K562 (cell line): ENCODE measurements around the gene THAP9. TPM values are rescaled to one million over a fixed set of nuclear protein-coding genes. Genes with fewer than 3 reads are reported as not detected.

Experiments used
- ATAC-seq: fragments of 200-7000 bp; cut with Tn5 transposase; 3 replicates; pipeline ENCODE4 v1.9.1; 2020; ENCODE audit warnings: moderate library complexity
- BruUV-seq: library from RNA; stranded (reverse); fragments of 400-500 nt; replicated peaks from 2 replicates; lab custom pipeline; 2021; lab: Mats Ljungman, UMichigan
- CTCF ChIA-PET: fragments of 300-600 bp; formaldehyde crosslinking; extraction: SDS; loops from one replicate; lab custom pipeline; 2021; ENCODE audit warnings: low intra/inter-chr PET ratio; lab: Yijun Ruan, JAX
- POLR2A ChIA-PET: fragments of 300-600, 350-650 bp; sonication (Branson Sonifier 250); formaldehyde crosslinking; extraction: SDS; loops from one replicate; lab custom pipeline; 2021; ENCODE audit warnings: antibody characterized with exemption, inconsistent platforms; lab: Yijun Ruan, JAX
- DNase-seq, 4 experiments: peaks; one replicate each; pipeline versions ENCODE4 v3.0.0 to v3.0.0-alpha.2; 2011 to 2018; ENCODE audit warnings: low spot score in 3 of 4, mixed read lengths in 3 of 4; ENCODE audit errors: extremely low read depth in 1 of 4
- FAIRE-seq: peaks from 2 replicates; lab custom pipeline; 2011; peaks lifted over from hg19 to GRCh38; lab: Jason Lieb, UNC
- H2AFZ ChIP-seq: 2 replicates; pipeline ENCODE4 v1.6.0; 2011; ENCODE audit warnings: low read depth, low read length, control low read depth, inconsistent platforms
- H3K27ac ChIP-seq: fragments of 200-600 bp; 3 replicates; pipeline ENCODE4 v1.8.0; 2011; ENCODE audit warnings: low read depth, mild to moderate bottlenecking, control low read depth, inconsistent platforms, low read length, moderate library complexity, mixed read lengths; ENCODE audit errors: extremely low read depth
- H3K27me3 ChIP-seq, 2 experiments: fragments of 300-600 bp in 1 of 2; 2 replicates in 1 of 2; 3 replicates in 1 of 2; pipeline versions ENCODE4 v1.6.0 to v1.8.0; 2011; ENCODE audit warnings: inconsistent platforms in 2 of 2, low read length in 2 of 2, mild to moderate bottlenecking in 1 of 2, mixed read lengths in 1 of 2, moderate library complexity in 1 of 2; ENCODE audit not compliant: control insufficient read depth in 2 of 2, insufficient read depth in 2 of 2
- H3K36me3 ChIP-seq: fragments of 300-600 bp; 3 replicates; pipeline ENCODE4 v1.8.0; 2011; ENCODE audit warnings: mild to moderate bottlenecking, low read length, inconsistent platforms; ENCODE audit not compliant: control insufficient read depth, insufficient read depth
- H3K4me1 ChIP-seq, 2 experiments: fragments of 200-600 bp in 1 of 2; replicated peaks in 1 of 2; 2 replicates in 1 of 2; 3 replicates in 1 of 2; pipeline versions ENCODE4 v1.5.1 to v1.8.0; 2011; ENCODE audit warnings: inconsistent platforms in 2 of 2, low read length in 2 of 2, mild to moderate bottlenecking in 1 of 2, mixed read lengths in 1 of 2, moderate library complexity in 1 of 2; ENCODE audit not compliant: control insufficient read depth in 2 of 2, insufficient read depth in 2 of 2
- H3K4me2 ChIP-seq: 2 replicates; pipeline ENCODE4 v1.6.1; 2011; ENCODE audit warnings: low read length, control low read depth, inconsistent platforms, mixed read lengths; ENCODE audit not compliant: insufficient read depth
- H3K4me3 ChIP-seq: fragments of 200-600 bp; sonication (generic), shearing (Covaris generic); 2 replicates; pipeline ENCODE4 v1.5.1; 2016; ENCODE audit warnings: control low read depth, inconsistent platforms
- H3K79me2 ChIP-seq: fragments of 200-600 bp; 3 replicates; pipeline ENCODE4 v1.8.0; 2011; ENCODE audit warnings: low read length, inconsistent platforms; ENCODE audit not compliant: control insufficient read depth, insufficient read depth
- H3K9ac ChIP-seq, 2 experiments: 2 replicates each; pipeline versions ENCODE4 v1.6.0 to v1.6.1; 2011; ENCODE audit warnings: low read depth in 2 of 2, low read length in 2 of 2, control low read depth in 1 of 2, inconsistent platforms in 1 of 2, mild to moderate bottlenecking in 1 of 2, mixed read lengths in 1 of 2; ENCODE audit not compliant: insufficient read depth in 1 of 2
- H3K9me1 ChIP-seq: one replicate; pipeline ENCODE4 v1.6.0; 2011; ENCODE audit warnings: inconsistent platforms, mild to moderate bottlenecking, low read length, moderate library complexity; ENCODE audit not compliant: control insufficient read depth, insufficient read depth
- H3K9me3 ChIP-seq: replicated peaks from 2 replicates; pipeline ENCODE4 v1.5.1; 2011; ENCODE audit warnings: low read depth, low read length, inconsistent platforms; ENCODE audit not compliant: control insufficient read depth, insufficient read depth
- H4K20me1 ChIP-seq: replicated peaks from 2 replicates; pipeline ENCODE4 v1.6.1; 2011; ENCODE audit warnings: low read length, inconsistent platforms, mixed read lengths; ENCODE audit not compliant: control insufficient read depth, insufficient read depth
- FIP1L1 ChIP-seq: fragments of 200-400 bp; formaldehyde crosslinking; IDR thresholded peaks from 2 replicates; pipeline ENCODE4 v1.6.1; 2018; ENCODE audit warnings: mild to moderate bottlenecking, low read depth, low read length; ENCODE audit not compliant: poor library complexity, severe bottlenecking
- FOXJ2 ChIP-seq: fragments of 200-800 bp; sonication (Bioruptor generic); IDR thresholded peaks from 2 replicates; pipeline ENCODE4 v1.6.1; 2016; ENCODE audit warnings: missing genetic modification characterization, missing compliant biosample characterization
- HDAC3 ChIP-seq: fragments of 450-650 bp; IDR thresholded peaks from 2 replicates; pipeline ENCODE4 v1.6.1; 2018; ENCODE audit warnings: borderline replicate concordance, mild to moderate bottlenecking, moderate library complexity; ENCODE audit not compliant: partially characterized antibody
- NFATC3 ChIP-seq: fragments of 450-650 bp; IDR thresholded peaks from 2 replicates; pipeline ENCODE4 v1.6.1; 2017; ENCODE audit warnings: mild to moderate bottlenecking
- POLR2AphosphoS2 ChIP-seq: IDR thresholded peaks from 2 replicates; pipeline ENCODE4 v1.6.1; 2012; ENCODE audit warnings: low read length, improper control_type of control experiment
- TEAD4 ChIP-seq, 2 experiments: sonication (generic) in 1 of 2; formaldehyde crosslinking in 1 of 2; IDR thresholded peaks; 2 replicates each; pipeline versions ENCODE4 v1.6.1 to v1.8.0; 2012 to 2022; ENCODE audit warnings: borderline replicate concordance in 1 of 2, inconsistent platforms in 1 of 2, low read length in 1 of 2, mild to moderate bottlenecking in 1 of 2, missing genetic modification reagents in 1 of 2
- ZNF3 ChIP-seq: fragments of 250-450 bp; sonication (Bioruptor Pico); IDR thresholded peaks from 2 replicates; pipeline ENCODE4 v1.5.0; 2021; ENCODE audit warnings: mild to moderate bottlenecking, moderate library complexity
- ZNF766 ChIP-seq: fragments of 200-800 bp; sonication (Bioruptor generic); conservative IDR thresholded peaks from 2 replicates; pipeline ENCODE4 v1.6.1; 2016; ENCODE audit warnings: missing genetic modification characterization, missing compliant biosample characterization
- WGBS: fragments of 100-300 bp; shearing (Covaris generic); methylation state at CpG from one replicate; pipeline ENCODE4 v1.1.6; 2016; ENCODE audit warnings: low coverage, mixed read lengths; ENCODE audit not compliant: insufficient coverage; ENCODE audit errors: missing lambda C conversion rate; 5-methylcytosine and 5-hydroxymethylcytosine counted together
- in situ Hi-C: fragments of 300-500 bp; cut with MboI; formaldehyde crosslinking; loops from 4 replicates; pipeline ENCODE4 v1.15.0; 2018; ENCODE audit warnings: inconsistent platforms, mixed read lengths
- intact Hi-C: fragments of 100-400 bp; cut with micrococcal nuclease; formaldehyde crosslinking; loops from 2 replicates; pipeline ENCODE4 v1.14.2; 2022
- polyA plus RNA-seq, 8 experiments: library from polyadenylated mRNA; depleted of rRNA in 4 of 8; stranded (reverse) in 5 of 8; unstranded in 3 of 8; fragments of >200 nt; fragmentation: Nextera tagmentation in 2 of 8; fragmentation: Illumina TruSeq in 1 of 8; extraction: Ambion mirVana in 2 of 8; extraction: Trizol in 1 of 8; gene quantifications; 2 replicates each; pipeline versions ENCODE4 v1.2.1 to v1.2.3, GENCODE V29; 2011 to 2014; ENCODE audit warnings: inconsistent platforms in 1 of 8, missing spikeins in 1 of 8
- total RNA-seq, 7 experiments: library from RNA; depleted of rRNA in 6 of 7; stranded (reverse); fragments of >200 nt in 6 of 7; fragmentation: Illumina TruSeq in 2 of 7; extraction: Trizol in 2 of 7; gene quantifications; 2 replicates each; pipeline versions ENCODE4 v1.2.1 to v1.2.3, GENCODE V29; 2011 to 2021; ENCODE audit warnings: low replicate concordance in 1 of 7
- TF ChIP-seq, protein P1 (sequence below): fragments of 250-450 bp; sonication (Bioruptor Pico); IDR thresholded peaks from 2 replicates; pipeline ENCODE4 v1.4.0; 2020; ENCODE audit warnings: mild to moderate bottlenecking, moderate library complexity, borderline replicate concordance
- TF ChIP-seq, protein P2 (sequence below): sonication (generic); IDR thresholded peaks from 2 replicates; pipeline ENCODE4 v1.6.1; 2016

Gene THAP9
- total and polyA plus RNA-seq, 9 of the 15 experiments (the other 6 are each of a cell fraction or from before 2014, with no cell fraction given): 3.4 to 7.0 (median 5.4) TPM

DNA sequence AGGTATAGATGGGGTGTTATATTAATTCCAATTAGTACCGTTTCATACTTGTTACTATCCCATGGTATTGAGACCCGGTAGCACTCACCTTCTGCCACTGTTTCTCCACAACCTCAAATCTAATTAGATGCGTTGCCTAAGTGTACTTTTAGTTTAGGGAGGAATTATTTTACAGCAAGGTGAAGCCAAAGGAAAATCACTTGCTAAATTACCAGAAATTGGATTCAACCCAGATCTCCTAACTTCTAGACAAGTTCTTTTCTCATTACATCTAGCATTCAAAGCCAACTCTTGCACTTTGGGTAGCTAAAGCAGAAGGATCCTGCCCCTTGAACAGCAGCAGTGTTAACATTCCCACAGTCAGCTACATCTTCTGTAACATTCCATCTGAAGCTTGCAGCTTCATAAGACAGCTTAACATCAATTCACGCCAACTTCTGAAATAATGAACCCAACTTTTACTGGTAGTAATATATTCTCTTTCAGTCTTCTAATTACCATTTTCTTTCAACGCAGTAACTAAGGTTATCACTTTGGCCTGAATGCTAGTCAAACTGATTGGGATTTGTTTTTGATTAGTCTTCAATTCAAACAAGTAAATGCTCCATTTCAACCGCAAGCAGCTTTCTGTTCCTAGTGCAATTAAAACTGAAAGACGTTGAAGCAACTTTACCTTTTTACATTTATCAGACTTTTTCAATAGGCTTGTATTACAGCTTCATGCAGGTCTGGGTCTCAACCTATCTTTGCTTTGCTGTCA lies 8.6 kb upstream of the THAP9 start:
- ChIA-PET POLR2A (interaction anchor here (0.7 to 3.9 kb wide), 5 partner anchors 8 to 326 kb away, joined by 3 to 39 read pairs (median 3); partner anchors contain the start of genes COPS4 and THAP9), CTCF (no interaction called here)
- DNase-seq (no peak), FAIRE-seq (peak; percentile 23), ATAC-seq (peak; percentile 11)
- H2AFZ ChIP-seq: peak overlapping the region; percentile 95
- H3K27ac ChIP-seq: peak overlapping the region; percentile 97
- H3K4me3 ChIP-seq: peak overlapping the region; percentile 96
- BruUV-seq: no TSS peak
- no peaks in the 10 kb centered on the region for H3K27me3 ChIP-seq
- H3K9me1 ChIP-seq: no peaks in the 10 kb centered on the region
- peak overlapping the region; percentile 92 for H3K4me2 ChIP-seq
- H3K79me2 ChIP-seq: peaks cover 78% of the 10 kb centered on the region
- H3K9me3 ChIP-seq: no peaks in the 10 kb centered on the region
- intact Hi-C loops: no loop called here
- H4K20me1 ChIP-seq: 0 out of 2 replicates have a peak, but pooled peaks cover 2% of the 10 kb centered on the region
- TF ChIP-seq, protein P1, sequence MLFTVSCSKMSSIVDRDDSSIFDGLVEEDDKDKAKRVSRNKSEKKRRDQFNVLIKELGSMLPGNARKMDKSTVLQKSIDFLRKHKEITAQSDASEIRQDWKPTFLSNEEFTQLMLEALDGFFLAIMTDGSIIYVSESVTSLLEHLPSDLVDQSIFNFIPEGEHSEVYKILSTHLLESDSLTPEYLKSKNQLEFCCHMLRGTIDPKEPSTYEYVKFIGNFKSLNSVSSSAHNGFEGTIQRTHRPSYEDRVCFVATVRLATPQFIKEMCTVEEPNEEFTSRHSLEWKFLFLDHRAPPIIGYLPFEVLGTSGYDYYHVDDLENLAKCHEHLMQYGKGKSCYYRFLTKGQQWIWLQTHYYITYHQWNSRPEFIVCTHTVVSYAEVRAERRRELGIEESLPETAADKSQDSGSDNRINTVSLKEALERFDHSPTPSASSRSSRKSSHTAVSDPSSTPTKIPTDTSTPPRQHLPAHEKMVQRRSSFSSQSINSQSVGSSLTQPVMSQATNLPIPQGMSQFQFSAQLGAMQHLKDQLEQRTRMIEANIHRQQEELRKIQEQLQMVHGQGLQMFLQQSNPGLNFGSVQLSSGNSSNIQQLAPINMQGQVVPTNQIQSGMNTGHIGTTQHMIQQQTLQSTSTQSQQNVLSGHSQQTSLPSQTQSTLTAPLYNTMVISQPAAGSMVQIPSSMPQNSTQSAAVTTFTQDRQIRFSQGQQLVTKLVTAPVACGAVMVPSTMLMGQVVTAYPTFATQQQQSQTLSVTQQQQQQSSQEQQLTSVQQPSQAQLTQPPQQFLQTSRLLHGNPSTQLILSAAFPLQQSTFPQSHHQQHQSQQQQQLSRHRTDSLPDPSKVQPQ: no peak
- TF ChIP-seq FOXJ2 (0 out of 2 replicates have a peak, but pooled peaks have one; percentile 23), NFATC3 (peak; percentile 55; the same call in 1 of the 2 replicates), TEAD4 (IDR thresholded peaks at IDR 0.05; ENCODE audit: low read length) (0 out of 2 replicates have a peak, but pooled peaks have one; percentile 10), TEAD4 (CRISPR knock-in tag; IDR thresholded peaks at IDR 0.05; ENCODE audit: borderline replicate concordance) (no peak), HDAC3 (peak; percentile 20), FIP1L1 (no peak), POLR2AphosphoS2 (peak; percentile 78), ZNF766 (0 out of 2 replicates have a peak, but pooled peaks have one; percentile 13), ZNF3 (CRISPR knock-in tag) (peak; percentile 25; the same call in 1 of the 2 replicates)
- TF ChIP-seq, protein P2, sequence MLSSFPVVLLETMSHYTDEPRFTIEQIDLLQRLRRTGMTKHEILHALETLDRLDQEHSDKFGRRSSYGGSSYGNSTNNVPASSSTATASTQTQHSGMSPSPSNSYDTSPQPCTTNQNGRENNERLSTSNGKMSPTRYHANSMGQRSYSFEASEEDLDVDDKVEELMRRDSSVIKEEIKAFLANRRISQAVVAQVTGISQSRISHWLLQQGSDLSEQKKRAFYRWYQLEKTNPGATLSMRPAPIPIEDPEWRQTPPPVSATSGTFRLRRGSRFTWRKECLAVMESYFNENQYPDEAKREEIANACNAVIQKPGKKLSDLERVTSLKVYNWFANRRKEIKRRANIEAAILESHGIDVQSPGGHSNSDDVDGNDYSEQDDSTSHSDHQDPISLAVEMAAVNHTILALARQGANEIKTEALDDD: peak; percentile 5
- 8% methylated on average over 7 of the region's 7 CpGs for WGBS
- peaks cover 6 to 15% of the 10 kb centered on the region in 2 experiments; a peak in 4 of 5 replicates for H3K4me1 ChIP-seq
- H3K9ac ChIP-seq: peak overlapping the region in 1 of 2 experiments; percentile 99; a peak in 2 of 4 replicates
- H3K36me3 ChIP-seq: peaks cover 51% of the 10 kb centered on the region
- in situ Hi-C loops: no loop called here
